SH-SY5Y (cell line): ENCODE measurements around the gene FUT9.

Experiments used
- GATA2 ChIP-seq: IDR thresholded peaks from 2 replicates; pipeline ENCODE4 v1.6.1; 2011; ENCODE audit warnings: mild to moderate bottlenecking, low read depth, low read length
- GATA3 ChIP-seq: IDR thresholded peaks from 2 replicates; pipeline ENCODE4 v1.6.1; 2011; ENCODE audit warnings: low read depth, mild to moderate bottlenecking, low read length, moderate library complexity

The FUT9 gene

GRCh38 chr6:96110878-96111277 is 95.1 kb downstream of the FUT9 start:
- TF ChIP-seq GATA2 (no peak), GATA3 (no peak)

GRCh38 chr6:96116674-96117073 is 100.9 kb downstream of the FUT9 start:
- TF ChIP-seq GATA3 = no peak
- TF ChIP-seq GATA2 = no peak

GRCh38 chr6:96124778-96125177 is 109.0 kb downstream of the FUT9 start:
- TF ChIP-seq GATA3 = no peak
- TF ChIP-seq GATA2 = no peak

GRCh38 chr6:96138406-96138805 is 122.6 kb downstream of the FUT9 start:
- TF ChIP-seq GATA2 = no peak
- no peak for TF ChIP-seq GATA3

GRCh38 chr6:96142142-96142541 is 126.4 kb downstream of the FUT9 start:
- peak; percentile 79 for TF ChIP-seq GATA2
- peak; percentile 94 for TF ChIP-seq GATA3

GRCh38 chr6:96150431-96150830 is 134.7 kb downstream of the FUT9 start:
- TF ChIP-seq GATA3 (no peak), GATA2 (no peak)

- TF ChIP-seq GATA2 (no peak), GATA3 (no peak)
These were observed 135.9 kb downstream of the FUT9 start for GRCh38 chr6:96151707-96152106.

GRCh38 chr6:96152114-96152708 is 136.4 kb downstream of the FUT9 start:
- peak; percentile 87 for TF ChIP-seq GATA2
- peak; percentile 88 for TF ChIP-seq GATA3

- TF ChIP-seq GATA3 = peak; percentile 81
- TF ChIP-seq GATA2 = peak; percentile 61; the same call in 1 of the 2 replicates
These were observed 138.0 kb downstream of the FUT9 start for GRCh38 chr6:96153775-96154174.

GRCh38 chr6:96156425-96156824 is 140.7 kb downstream of the FUT9 start:
- no peak for TF ChIP-seq GATA3
- TF ChIP-seq GATA2 = peak; percentile 39

- TF ChIP-seq GATA2 (no peak), GATA3 (no peak)
These were observed 141.3 kb downstream of the FUT9 start for GRCh38 chr6:96157018-96157565.

- TF ChIP-seq GATA2 (no peak), GATA3 (no peak)
These were observed 146.9 kb downstream of the FUT9 start for GRCh38 chr6:96162711-96163120.

- TF ChIP-seq GATA2 (no peak), GATA3 (no peak)
These were observed 149.0 kb downstream of the FUT9 start for GRCh38 chr6:96164802-96165201.

- TF ChIP-seq GATA3 (no peak), GATA2 (no peak)
These were observed 155.3 kb downstream of the FUT9 start for GRCh38 chr6:96171112-96171511.

GRCh38 chr6:96184798-96185197 is 169.0 kb downstream of the FUT9 start:
- TF ChIP-seq GATA2 (no peak), GATA3 (no peak)

GRCh38 chr6:96186094-96186493 is 170.3 kb downstream of the FUT9 start:
- TF ChIP-seq GATA3 (no peak), GATA2 (no peak)
